DMS53 treated with DMSO at 0.1 percent for 48 hours (cell line): Measurements from ENCODE around the gene TIMM8A.

Experiments
- DNase-seq: peaks from one replicate; lab custom pipeline; 2025; ENCODE audit not compliant: unreplicated experiment; lab: John Stamatoyannopoulos, UW

TIMM8A gene

GRCh38 chrX:101348452-101349192 is at the start of gene TIMM8A:
TSS of gene TIMM8A (minus strand) at chrX:101348742. CDS start at chrX:101348664, 78 bp downstream.
- DNase-seq = peak; percentile 51

GRCh38 chrX:101397779-101398178 is 49.2 kb upstream of the TIMM8A start:
- no peak for DNase-seq

- DNase-seq = no peak
Measured at GRCh38 chrX:101395789-101396188, 47.2 kb upstream of the TIMM8A start.

GRCh38 chrX:101394372-101394771 is 45.8 kb upstream of the TIMM8A start:
- DNase-seq = no peak

GRCh38 chrX:101393530-101394305 is 45.2 kb upstream of the TIMM8A start:
- DNase-seq = no peak

- no peak for DNase-seq
Measured at GRCh38 chrX:101391831-101392230, 43.3 kb upstream of the TIMM8A start.

- peak; percentile 78 for DNase-seq
Measured at GRCh38 chrX:101390664-101391525, 42.4 kb upstream of the TIMM8A start, which contains the start of gene RPL36A. TSS of gene RPL36A (plus strand) at chrX:101391011. CDS start at chrX:101391044, 33 bp downstream.

- no peak for DNase-seq
Measured at GRCh38 chrX:101388604-101389003, 40.1 kb upstream of the TIMM8A start.

- no peak for DNase-seq
Measured at GRCh38 chrX:101386542-101386885, 38.0 kb upstream of the TIMM8A start.

GRCh38 chrX:101385795-101386541 is 37.4 kb upstream of the TIMM8A start, which contains the start of gene BTK:
TSS of gene BTK (minus strand) at chrX:101386191. CDS start at chrX:101375284, 10,907 bp downstream.
- DNase-seq = no peak

- no peak for DNase-seq
Measured at GRCh38 chrX:101385026-101385684, 36.6 kb upstream of the TIMM8A start.

- no peak for DNase-seq
Measured at GRCh38 chrX:101383679-101384205, 35.2 kb upstream of the TIMM8A start.

- no peak for DNase-seq
Measured at GRCh38 chrX:101377547-101377946, 29.0 kb upstream of the TIMM8A start.

GRCh38 chrX:101370888-101371504 is 22.5 kb upstream of the TIMM8A start:
- DNase-seq = no peak

- no peak for DNase-seq
Measured at GRCh38 chrX:101369687-101370086, 21.1 kb upstream of the TIMM8A start.

GRCh38 chrX:101368800-101369199 is 20.3 kb upstream of the TIMM8A start:
- DNase-seq = peak; percentile 10

GRCh38 chrX:101365301-101365795 is 16.8 kb upstream of the TIMM8A start:
- DNase-seq = no peak

GRCh38 chrX:101362757-101363156 is 14.2 kb upstream of the TIMM8A start:
- no peak for DNase-seq

GRCh38 chrX:101362116-101362515 is 13.6 kb upstream of the TIMM8A start:
- DNase-seq = no peak
